GM23338 (cell line): ENCODE data around the gene WDR70.

Source experiments
- CREB1 ChIP-seq: fragments of 250-450 bp; sonication (Bioruptor Pico); IDR thresholded peaks from 2 replicates; pipeline ENCODE4 v1.5.0; 2020; ENCODE audit warnings: low read depth, mild to moderate bottlenecking, moderate library complexity
- EZH2 ChIP-seq: fragments of 200-600 bp; sonication (generic); IDR thresholded peaks from one replicate; pipeline ENCODE4 v1.8.0; 2017; ENCODE audit warnings: antibody characterized with exemption, mild to moderate bottlenecking, low read depth; ENCODE audit not compliant: unreplicated experiment
- EZH2phosphoT487 ChIP-seq: fragments of 200-600 bp; sonication (generic); IDR thresholded peaks from one replicate; pipeline ENCODE4 v1.8.1; 2018; ENCODE audit warnings: antibody characterized with exemption; ENCODE audit not compliant: unreplicated experiment
- JUNB ChIP-seq: IDR thresholded peaks from one replicate; pipeline ENCODE4 v1.6.1; 2016; ENCODE audit warnings: antibody characterized with exemption; ENCODE audit not compliant: unreplicated experiment
- NANOG ChIP-seq: IDR thresholded peaks from 2 replicates; pipeline ENCODE4 v1.6.1; 2016; ENCODE audit warnings: antibody characterized with exemption, borderline replicate concordance
- POLR2AphosphoS5 ChIP-seq: IDR thresholded peaks from 2 replicates; pipeline ENCODE4 v1.6.1; 2016; ENCODE audit warnings: antibody characterized with exemption, low read depth
- REST ChIP-seq: IDR thresholded peaks from one replicate; pipeline ENCODE4 v1.6.1; 2018; ENCODE audit warnings: antibody characterized with exemption; ENCODE audit not compliant: unreplicated experiment
- STAT1 ChIP-seq: IDR thresholded peaks from one replicate; pipeline ENCODE4 v1.6.1; 2016; ENCODE audit warnings: antibody characterized with exemption; ENCODE audit not compliant: unreplicated experiment
- ZNF114 ChIP-seq: fragments of 250-450 bp; sonication (Bioruptor Pico); IDR thresholded peaks from 2 replicates; pipeline ENCODE4 v1.5.0; 2020; ENCODE audit warnings: mild to moderate bottlenecking, moderate library complexity
- ZNF331 ChIP-seq: fragments of 250-450 bp; sonication (Bioruptor Pico); IDR thresholded peaks from 2 replicates; pipeline ENCODE4 v1.5.0; 2020; ENCODE audit warnings: low read depth, mild to moderate bottlenecking, moderate library complexity
- ZNF462 ChIP-seq: fragments of 250-450 bp; sonication (Bioruptor Pico); IDR thresholded peaks from 2 replicates; pipeline ENCODE4 v1.5.0; 2020; ENCODE audit warnings: mild to moderate bottlenecking, moderate library complexity
- TF ChIP-seq, protein P1 (sequence below), 2 experiments: fragments of 200-600 bp in 1 of 2; sonication (generic) in 1 of 2; conservative IDR thresholded peaks; 2 replicates each; pipeline versions ENCODE4 v1.5.1 to v1.6.1; 2016 to 2017; ENCODE audit warnings: antibody characterized with exemption in 2 of 2, low read depth in 2 of 2, mild to moderate bottlenecking in 2 of 2, moderate library complexity in 1 of 2
- TF ChIP-seq, protein P2 (sequence below): IDR thresholded peaks from 2 replicates; pipeline ENCODE4 v1.6.1; 2016; ENCODE audit warnings: antibody characterized with exemption

- TF ChIP-seq REST, result no peak
- TF ChIP-seq ZNF331 (CRISPR knock-in tag), result no peak
- TF ChIP-seq, protein P1, sequence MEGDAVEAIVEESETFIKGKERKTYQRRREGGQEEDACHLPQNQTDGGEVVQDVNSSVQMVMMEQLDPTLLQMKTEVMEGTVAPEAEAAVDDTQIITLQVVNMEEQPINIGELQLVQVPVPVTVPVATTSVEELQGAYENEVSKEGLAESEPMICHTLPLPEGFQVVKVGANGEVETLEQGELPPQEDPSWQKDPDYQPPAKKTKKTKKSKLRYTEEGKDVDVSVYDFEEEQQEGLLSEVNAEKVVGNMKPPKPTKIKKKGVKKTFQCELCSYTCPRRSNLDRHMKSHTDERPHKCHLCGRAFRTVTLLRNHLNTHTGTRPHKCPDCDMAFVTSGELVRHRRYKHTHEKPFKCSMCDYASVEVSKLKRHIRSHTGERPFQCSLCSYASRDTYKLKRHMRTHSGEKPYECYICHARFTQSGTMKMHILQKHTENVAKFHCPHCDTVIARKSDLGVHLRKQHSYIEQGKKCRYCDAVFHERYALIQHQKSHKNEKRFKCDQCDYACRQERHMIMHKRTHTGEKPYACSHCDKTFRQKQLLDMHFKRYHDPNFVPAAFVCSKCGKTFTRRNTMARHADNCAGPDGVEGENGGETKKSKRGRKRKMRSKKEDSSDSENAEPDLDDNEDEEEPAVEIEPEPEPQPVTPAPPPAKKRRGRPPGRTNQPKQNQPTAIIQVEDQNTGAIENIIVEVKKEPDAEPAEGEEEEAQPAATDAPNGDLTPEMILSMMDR (conservative IDR thresholded peaks at IDR 0.05; ENCODE audit: low read depth in 2 of 2), result no peak
- no peak for TF ChIP-seq EZH2
- no peak for TF ChIP-seq POLR2AphosphoS5
- TF ChIP-seq CREB1 (CRISPR knock-in tag), result no peak
- TF ChIP-seq JUNB, result no peak
- TF ChIP-seq EZH2phosphoT487, result no peak
- no peak for TF ChIP-seq ZNF114 (CRISPR knock-in tag)
- TF ChIP-seq STAT1, result no peak
- TF ChIP-seq, protein P2, sequence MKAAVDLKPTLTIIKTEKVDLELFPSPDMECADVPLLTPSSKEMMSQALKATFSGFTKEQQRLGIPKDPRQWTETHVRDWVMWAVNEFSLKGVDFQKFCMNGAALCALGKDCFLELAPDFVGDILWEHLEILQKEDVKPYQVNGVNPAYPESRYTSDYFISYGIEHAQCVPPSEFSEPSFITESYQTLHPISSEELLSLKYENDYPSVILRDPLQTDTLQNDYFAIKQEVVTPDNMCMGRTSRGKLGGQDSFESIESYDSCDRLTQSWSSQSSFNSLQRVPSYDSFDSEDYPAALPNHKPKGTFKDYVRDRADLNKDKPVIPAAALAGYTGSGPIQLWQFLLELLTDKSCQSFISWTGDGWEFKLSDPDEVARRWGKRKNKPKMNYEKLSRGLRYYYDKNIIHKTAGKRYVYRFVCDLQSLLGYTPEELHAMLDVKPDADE, result no peak
- no peak for TF ChIP-seq NANOG
- no peak for TF ChIP-seq ZNF462 (CRISPR knock-in tag)
Measured at GRCh38 chr5:37703841-37704241, 324.7 kb downstream of the WDR70 start.
